Gastroesophageal sphincter (tissue), 3 donors: ENCODE data around the gene SMAD3.

ENCODE experiments used
- CTCF ChIP-seq, 4 experiments: fragments of 200-600 bp in 2 of 4; fragments of 450-650 bp in 2 of 4; sonication (generic) in 1 of 4; IDR thresholded peaks; one replicate each; pipeline ENCODE4 v1.5.1; 2017 to 2019; ENCODE audit warnings: antibody characterized with exemption in 4 of 4, mild to moderate bottlenecking in 2 of 4, moderate library complexity in 2 of 4
- EP300 ChIP-seq: sonication (generic); formaldehyde crosslinking; IDR thresholded peaks from one replicate; pipeline ENCODE4 v1.6.1; 2017; ENCODE audit warnings: antibody characterized with exemption, mild to moderate bottlenecking
- POLR2A ChIP-seq, 2 donors: fragments of 450-650 bp; IDR thresholded peaks; one replicate each; pipeline ENCODE4 v1.6.1; 2017; ENCODE audit warnings: antibody characterized with exemption in 2 of 2, mild to moderate bottlenecking in 2 of 2, moderate library complexity in 1 of 2
- POLR2AphosphoS5 ChIP-seq: sonication (generic); formaldehyde crosslinking; IDR thresholded peaks from one replicate; pipeline ENCODE4 v1.6.1; 2017; ENCODE audit warnings: antibody characterized with exemption

- no peak for TF ChIP-seq CTCF (IDR thresholded peaks at IDR 0.05)
- no peak for TF ChIP-seq POLR2A (IDR thresholded peaks at IDR 0.05)
- TF ChIP-seq EP300: no peak
- peak; percentile 71 for TF ChIP-seq POLR2AphosphoS5
Measured at GRCh38 chr15:67048281-67049279, 16.8 kb upstream of the SMAD3 start.
